C4-2B (cell line): Measurements from ENCODE around the gene FOXP1.

ENCODE experiments used
- H3K27ac ChIP-seq: fragments of 450-650 bp; 2 replicates; pipeline ENCODE4 v1.5.1; 2017
- ZFX ChIP-seq: fragments of 450-650 bp; IDR thresholded peaks from 2 replicates; pipeline ENCODE4 v1.6.1; 2017
- TF ChIP-seq, protein P1 (sequence below): fragments of 450-650 bp; conservative IDR thresholded peaks from 2 replicates; pipeline ENCODE4 v1.5.1; 2017; ENCODE audit warnings: mild to moderate bottlenecking

The FOXP1 gene

DNA sequence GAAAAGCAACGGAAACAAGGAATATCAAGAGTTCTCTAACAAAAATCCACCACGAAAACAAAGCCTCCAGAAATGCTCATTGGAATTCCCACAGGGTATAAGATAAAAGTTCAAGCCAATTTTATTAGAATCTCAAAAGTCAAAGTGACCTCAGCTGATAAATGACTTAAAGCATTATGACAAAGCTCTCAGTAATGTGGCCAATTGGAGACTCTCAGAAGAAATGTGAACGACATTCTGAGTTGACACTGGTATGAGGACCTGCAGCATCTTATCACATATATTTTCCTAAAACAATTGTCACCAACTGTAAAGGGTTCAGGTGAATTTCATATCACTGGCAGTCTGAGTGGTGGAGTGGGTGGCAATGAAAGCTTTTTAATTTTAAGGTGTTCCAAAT, 199.1 kb downstream of the FOXP1 start:
- TF ChIP-seq ZFX: no peak
- TF ChIP-seq, protein P1, sequence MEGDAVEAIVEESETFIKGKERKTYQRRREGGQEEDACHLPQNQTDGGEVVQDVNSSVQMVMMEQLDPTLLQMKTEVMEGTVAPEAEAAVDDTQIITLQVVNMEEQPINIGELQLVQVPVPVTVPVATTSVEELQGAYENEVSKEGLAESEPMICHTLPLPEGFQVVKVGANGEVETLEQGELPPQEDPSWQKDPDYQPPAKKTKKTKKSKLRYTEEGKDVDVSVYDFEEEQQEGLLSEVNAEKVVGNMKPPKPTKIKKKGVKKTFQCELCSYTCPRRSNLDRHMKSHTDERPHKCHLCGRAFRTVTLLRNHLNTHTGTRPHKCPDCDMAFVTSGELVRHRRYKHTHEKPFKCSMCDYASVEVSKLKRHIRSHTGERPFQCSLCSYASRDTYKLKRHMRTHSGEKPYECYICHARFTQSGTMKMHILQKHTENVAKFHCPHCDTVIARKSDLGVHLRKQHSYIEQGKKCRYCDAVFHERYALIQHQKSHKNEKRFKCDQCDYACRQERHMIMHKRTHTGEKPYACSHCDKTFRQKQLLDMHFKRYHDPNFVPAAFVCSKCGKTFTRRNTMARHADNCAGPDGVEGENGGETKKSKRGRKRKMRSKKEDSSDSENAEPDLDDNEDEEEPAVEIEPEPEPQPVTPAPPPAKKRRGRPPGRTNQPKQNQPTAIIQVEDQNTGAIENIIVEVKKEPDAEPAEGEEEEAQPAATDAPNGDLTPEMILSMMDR: no peak
- no peak overlapping the region for H3K27ac ChIP-seq

DNA sequence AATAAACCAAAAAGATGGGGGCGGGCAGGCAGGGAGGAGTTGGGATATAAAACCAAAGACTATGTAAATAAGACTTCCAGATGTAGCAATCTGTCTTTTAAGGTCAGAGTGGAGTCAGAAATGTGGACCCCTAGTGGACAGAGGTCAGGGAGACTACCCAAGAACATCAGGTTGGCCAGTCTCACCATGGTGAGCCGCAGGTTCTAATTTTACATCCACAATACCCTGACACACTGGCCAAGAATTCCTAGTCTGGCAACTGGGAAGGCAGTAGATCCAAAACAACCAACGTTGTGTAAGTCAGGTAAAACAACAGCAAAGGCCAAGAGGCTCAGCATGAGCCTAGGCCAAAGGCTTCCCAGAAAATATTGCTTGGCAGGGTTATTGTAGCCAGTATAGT, 203.4 kb downstream of the FOXP1 start:
- no peak for TF ChIP-seq ZFX
- TF ChIP-seq, protein P1: 0 out of 2 replicates have a peak, but pooled peaks have one; percentile 12
- H3K27ac ChIP-seq: no peak overlapping the region

DNA sequence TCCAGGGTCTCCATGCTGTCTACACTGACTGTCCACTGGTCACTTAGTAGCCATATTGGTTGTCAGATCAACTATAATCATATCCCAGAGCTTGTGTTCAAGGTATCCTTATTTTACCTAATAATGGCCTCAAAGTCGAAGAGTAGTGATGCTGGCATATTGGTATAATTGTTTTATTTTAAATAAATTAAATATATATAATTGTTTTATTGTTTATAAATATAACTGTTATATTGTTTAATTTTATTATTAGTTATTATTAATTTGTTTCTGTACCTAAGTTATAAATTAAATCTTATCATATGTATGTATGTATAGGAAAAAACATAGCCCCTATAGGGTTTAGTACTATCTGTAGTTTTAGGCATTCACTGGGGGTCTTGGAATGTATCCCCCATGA, 205.0 kb downstream of the FOXP1 start:
- TF ChIP-seq, protein P1: no peak
- TF ChIP-seq ZFX: no peak
- no peak overlapping the region for H3K27ac ChIP-seq

DNA sequence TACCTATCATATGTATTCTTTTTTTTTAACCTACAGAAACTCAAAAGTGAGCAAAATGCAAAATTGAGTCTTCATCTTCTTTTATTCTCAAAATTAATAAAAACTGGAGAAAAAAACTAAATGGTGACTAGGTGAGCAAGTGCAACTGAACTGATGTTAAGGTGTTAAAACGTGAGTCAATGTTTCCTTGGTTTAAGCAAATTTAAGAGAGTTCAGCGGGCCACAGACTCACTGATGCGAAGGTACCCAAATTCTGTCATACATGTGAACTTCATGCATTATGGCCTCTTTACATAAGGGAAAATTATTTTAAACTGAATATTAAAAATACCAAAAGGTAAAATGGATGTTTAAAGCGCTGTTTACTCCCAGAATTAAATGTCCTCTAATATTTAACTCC, 206.6 kb downstream of the FOXP1 start:
- no peak overlapping the region for H3K27ac ChIP-seq
- TF ChIP-seq ZFX: no peak
- TF ChIP-seq, protein P1: no peak

DNA sequence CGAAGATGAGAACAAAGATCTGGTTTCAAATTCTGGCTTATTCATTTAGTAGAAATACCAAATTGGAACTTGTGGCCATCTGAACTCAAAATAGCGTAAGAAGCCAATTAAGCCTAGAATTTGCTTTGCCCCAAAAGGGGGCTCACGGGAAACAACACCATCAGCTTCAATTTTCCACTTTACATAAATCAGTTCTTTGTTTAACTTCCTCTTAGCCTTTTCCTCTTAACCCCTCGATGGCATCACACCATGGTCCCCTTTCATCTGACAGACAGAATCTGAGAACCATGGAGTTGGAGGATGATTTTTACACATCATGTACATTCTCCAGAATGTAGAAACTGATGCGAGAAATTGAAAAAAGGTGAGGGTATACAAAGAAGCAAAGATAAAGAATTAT, 207.0 kb downstream of the FOXP1 start:
- TF ChIP-seq, protein P1: no peak
- TF ChIP-seq ZFX: no peak
- H3K27ac ChIP-seq: no peak overlapping the region

DNA sequence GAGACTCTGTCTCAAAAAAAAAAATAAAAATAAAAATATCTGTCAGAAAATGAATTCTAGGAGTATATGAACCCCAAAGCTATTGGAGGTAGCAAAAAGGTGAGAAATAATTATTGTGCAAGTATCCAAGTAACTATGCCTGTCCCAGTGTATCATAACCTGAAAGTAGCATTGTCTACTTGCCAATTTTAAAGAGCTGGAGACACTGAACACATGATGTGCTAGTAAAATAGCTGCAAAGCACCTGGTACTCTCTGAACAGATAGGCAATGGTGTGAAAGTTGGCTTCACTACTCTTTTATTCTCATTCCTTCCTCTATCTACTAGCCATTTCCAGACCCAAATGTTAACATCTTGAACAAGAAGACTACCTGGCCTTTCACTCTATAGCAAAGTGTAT, 208.9 kb downstream of the FOXP1 start:
- TF ChIP-seq ZFX: no peak
- TF ChIP-seq, protein P1: no peak
- no peak overlapping the region for H3K27ac ChIP-seq

DNA sequence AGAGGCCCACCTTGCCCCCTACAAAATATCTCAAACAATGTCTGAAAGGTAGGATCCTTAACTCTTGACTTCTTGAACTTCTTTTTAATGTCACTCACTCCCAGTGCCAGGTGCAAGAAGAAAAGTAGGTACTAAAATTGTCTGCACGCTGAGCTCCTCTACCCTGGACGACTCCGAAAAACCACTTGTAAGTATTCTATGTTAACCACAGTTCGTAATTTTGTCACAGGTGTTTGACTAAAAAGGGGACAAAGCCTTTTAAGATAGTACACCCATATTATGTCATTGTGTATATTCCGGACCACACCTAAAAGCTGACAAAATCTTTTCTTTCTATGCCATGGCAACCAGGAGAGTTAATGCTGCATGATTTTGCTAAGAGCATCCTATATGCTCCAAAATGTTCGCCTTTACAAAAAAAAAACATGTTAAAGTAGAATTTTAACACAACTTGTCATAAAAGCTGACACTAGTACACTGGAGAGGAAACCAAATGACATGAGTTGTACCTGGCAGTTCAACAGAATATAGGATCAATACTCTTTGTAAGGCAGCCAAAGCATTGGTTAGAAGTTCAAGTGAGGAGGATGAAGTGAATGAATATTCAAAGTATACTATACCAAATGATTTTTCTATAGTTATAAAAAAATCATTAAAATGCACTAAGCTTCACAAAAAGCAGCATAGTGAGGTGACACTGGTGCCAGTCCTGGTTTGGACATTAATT, 210.5 kb downstream of the FOXP1 start:
- no peak overlapping the region for H3K27ac ChIP-seq
- TF ChIP-seq ZFX: no peak
- TF ChIP-seq, protein P1: no peak
